GM21576 (cell line): ENCODE data around the gene ABCA13.

ENCODE experiments used
- ATAC-seq: cut with Tn5 transposase; IDR thresholded peaks from one replicate; pipeline ENCODE4 v1.9.1; 2021; ENCODE audit warnings: mild to moderate bottlenecking, moderate library complexity; ENCODE audit not compliant: unreplicated experiment

ABCA13 gene

GRCh38 chr7:48627164-48627563 lies 455.9 kb downstream of the ABCA13 start:
- no peak for ATAC-seq

GRCh38 chr7:48628793-48629349 lies 457.6 kb downstream of the ABCA13 start:
- no peak for ATAC-seq

- ATAC-seq, result no peak
These were observed 462.9 kb downstream of the ABCA13 start for GRCh38 chr7:48634116-48634632.

- no peak for ATAC-seq
These were observed 464.5 kb downstream of the ABCA13 start for GRCh38 chr7:48635796-48636195.

GRCh38 chr7:48636391-48637015 lies 465.2 kb downstream of the ABCA13 start:
- ATAC-seq, result no peak

GRCh38 chr7:48637382-48637781 lies 466.1 kb downstream of the ABCA13 start:
- no peak for ATAC-seq

- ATAC-seq, result no peak
These were observed 466.8 kb downstream of the ABCA13 start for GRCh38 chr7:48638041-48638440.

- ATAC-seq, result no peak
These were observed 472.3 kb downstream of the ABCA13 start for GRCh38 chr7:48643431-48644013.

GRCh38 chr7:48658138-48658537 lies 486.9 kb downstream of the ABCA13 start:
- no peak for ATAC-seq

- ATAC-seq, result no peak
These were observed 489.1 kb downstream of the ABCA13 start for GRCh38 chr7:48660306-48660870.

- ATAC-seq, result no peak
These were observed 493.0 kb downstream of the ABCA13 start for GRCh38 chr7:48664241-48664640.

- no peak for ATAC-seq
These were observed 494.3 kb downstream of the ABCA13 start for GRCh38 chr7:48665353-48666135.

GRCh38 chr7:48667407-48667806 lies 496.1 kb downstream of the ABCA13 start:
- ATAC-seq, result no peak

GRCh38 chr7:48671656-48672055 lies 500.4 kb downstream of the ABCA13 start:
- ATAC-seq, result no peak

GRCh38 chr7:48681006-48681405 lies 509.7 kb downstream of the ABCA13 start:
- ATAC-seq, result no peak

- ATAC-seq, result no peak
These were observed 520.5 kb downstream of the ABCA13 start for GRCh38 chr7:48691788-48692187.
